C4-2B (cell line): ENCODE results near the gene TRIM67.
A peak's percentile ranks its signal among the peaks of the same experiment; 100 is the strongest.

ENCODE experiments used
- H3K27ac ChIP-seq: fragments of 450-650 bp; 2 replicates; pipeline ENCODE4 v1.5.1; 2017
- ZFX ChIP-seq: fragments of 450-650 bp; IDR thresholded peaks from 2 replicates; pipeline ENCODE4 v1.6.1; 2017
- TF ChIP-seq, protein P1 (sequence below): fragments of 450-650 bp; conservative IDR thresholded peaks from 2 replicates; pipeline ENCODE4 v1.5.1; 2017; ENCODE audit warnings: mild to moderate bottlenecking

TRIM67 gene

GRCh38 chr1:231240531-231240882 is 78.6 kb downstream of the TRIM67 start:
- H3K27ac ChIP-seq = peak overlapping the region; percentile 84
- TF ChIP-seq, protein P1, sequence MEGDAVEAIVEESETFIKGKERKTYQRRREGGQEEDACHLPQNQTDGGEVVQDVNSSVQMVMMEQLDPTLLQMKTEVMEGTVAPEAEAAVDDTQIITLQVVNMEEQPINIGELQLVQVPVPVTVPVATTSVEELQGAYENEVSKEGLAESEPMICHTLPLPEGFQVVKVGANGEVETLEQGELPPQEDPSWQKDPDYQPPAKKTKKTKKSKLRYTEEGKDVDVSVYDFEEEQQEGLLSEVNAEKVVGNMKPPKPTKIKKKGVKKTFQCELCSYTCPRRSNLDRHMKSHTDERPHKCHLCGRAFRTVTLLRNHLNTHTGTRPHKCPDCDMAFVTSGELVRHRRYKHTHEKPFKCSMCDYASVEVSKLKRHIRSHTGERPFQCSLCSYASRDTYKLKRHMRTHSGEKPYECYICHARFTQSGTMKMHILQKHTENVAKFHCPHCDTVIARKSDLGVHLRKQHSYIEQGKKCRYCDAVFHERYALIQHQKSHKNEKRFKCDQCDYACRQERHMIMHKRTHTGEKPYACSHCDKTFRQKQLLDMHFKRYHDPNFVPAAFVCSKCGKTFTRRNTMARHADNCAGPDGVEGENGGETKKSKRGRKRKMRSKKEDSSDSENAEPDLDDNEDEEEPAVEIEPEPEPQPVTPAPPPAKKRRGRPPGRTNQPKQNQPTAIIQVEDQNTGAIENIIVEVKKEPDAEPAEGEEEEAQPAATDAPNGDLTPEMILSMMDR = no peak
- TF ChIP-seq ZFX = no peak

- peak; percentile 75 for TF ChIP-seq ZFX
- TF ChIP-seq, protein P1 = no peak
- H3K27ac ChIP-seq = peak within 1 kb of the TSS; percentile 84
These were observed 79.3 kb downstream of the TRIM67 start, which contains the start of gene GNPAT for GRCh38 chr1:231240883-231241735. Gene GNPAT (plus strand): TSS chr1:231241212. CDS start chr1:231241379, 167 bp downstream.

DNA sequence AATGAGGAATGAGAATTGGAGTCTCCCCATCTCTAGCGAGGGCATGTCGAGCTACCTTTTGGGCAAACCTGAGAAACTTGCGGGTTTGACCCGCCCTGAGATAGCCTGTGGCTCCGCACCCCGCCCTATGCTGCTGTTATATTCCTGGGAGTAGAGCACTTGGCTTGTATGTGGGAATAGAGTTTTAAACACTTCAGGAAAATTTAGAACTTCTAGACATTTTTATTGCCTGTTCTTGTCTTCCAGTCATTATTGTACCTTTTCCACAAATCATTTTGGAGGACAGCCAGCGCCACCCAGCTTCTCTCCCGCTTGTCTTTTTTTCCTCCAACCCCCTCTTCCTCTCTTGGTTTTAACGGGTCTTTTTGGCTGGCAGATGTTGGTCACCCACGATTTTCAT is 79.9 kb downstream of the TRIM67 start:
- no peak for TF ChIP-seq ZFX
- TF ChIP-seq, protein P1 = no peak
- peak overlapping the region; percentile 84 for H3K27ac ChIP-seq

DNA sequence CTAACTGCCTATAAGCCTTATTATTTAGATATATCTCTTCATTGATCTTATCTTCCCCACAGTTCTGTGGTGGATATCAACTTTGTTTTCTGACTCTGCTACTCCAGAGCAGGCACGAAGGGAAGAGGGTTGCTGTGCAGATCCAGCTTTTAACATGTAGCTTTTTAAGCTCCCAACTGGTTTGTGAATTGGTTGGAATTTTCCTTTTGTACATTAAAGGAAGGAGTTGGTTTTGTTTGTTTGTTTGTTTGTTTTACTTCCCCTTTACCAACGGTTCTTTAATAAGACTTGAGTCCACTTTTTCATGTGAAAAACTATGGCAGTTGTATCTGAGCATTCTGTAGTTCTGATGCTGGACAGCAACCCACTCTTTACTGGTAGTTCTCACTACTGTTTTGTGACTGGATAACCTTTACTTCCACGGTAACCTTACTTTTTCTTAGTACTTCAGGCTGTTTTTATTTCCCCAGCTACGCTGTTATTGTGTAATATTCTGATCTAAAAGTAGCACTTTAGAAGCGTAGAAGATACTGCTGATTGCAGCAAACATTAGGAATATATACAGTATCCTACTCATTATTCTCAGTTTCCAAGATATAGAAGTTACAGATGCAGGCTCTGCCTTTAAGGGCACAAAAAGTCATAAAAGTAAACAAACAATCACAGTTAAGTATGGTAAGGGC is 80.8 kb downstream of the TRIM67 start:
- no peak overlapping the region for H3K27ac ChIP-seq
- TF ChIP-seq, protein P1 = no peak
- no peak for TF ChIP-seq ZFX

DNA sequence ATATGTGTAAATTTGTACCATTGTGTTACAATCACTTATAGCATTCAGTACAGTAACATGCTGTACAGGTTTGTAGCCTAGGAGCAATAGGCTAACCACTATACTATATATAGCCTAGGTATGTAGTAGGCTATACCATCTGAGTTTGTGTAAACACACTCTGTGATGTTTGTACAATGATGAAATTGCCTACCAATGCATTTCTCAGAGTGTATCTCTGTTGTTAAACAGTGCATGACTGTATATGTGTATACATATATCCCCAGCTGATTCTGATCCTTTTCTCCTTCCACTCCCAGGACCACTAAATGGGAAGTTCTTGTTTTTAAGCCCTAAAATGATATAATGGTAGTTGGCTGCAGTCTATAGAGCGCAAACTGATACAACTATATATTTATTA is 86.9 kb downstream of the TRIM67 start:
- no peak for TF ChIP-seq ZFX
- TF ChIP-seq, protein P1 = no peak
- no peak overlapping the region for H3K27ac ChIP-seq

DNA sequence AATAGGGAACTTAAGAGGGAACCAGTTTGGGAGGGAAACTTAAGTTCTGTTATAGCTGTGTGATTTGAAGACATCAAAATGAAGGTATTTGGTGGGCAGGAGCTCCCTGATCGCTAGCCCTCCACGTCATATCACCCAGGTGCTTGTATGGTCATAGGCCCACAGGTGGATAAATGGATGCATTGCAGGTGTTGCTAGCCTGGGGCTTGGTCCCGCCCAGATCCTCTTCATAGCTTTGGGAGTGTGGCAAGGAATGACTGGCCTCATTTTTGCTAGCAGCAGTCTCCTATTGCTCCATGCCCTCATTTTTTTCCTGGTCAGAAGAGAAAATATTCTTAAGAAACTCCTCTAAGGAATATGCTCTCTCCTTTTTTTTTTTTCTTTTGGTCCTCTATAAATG is 90.5 kb downstream of the TRIM67 start:
- TF ChIP-seq, protein P1 = no peak
- no peak for TF ChIP-seq ZFX

GRCh38 chr1:231260351-231260750 is 98.5 kb downstream of the TRIM67 start:
- no peak overlapping the region for H3K27ac ChIP-seq
- TF ChIP-seq, protein P1 = no peak
- TF ChIP-seq ZFX = no peak

More for the DNA sequence above, 90.5 kb downstream of the TRIM67 start:
- H3K27ac ChIP-seq = no peak overlapping the region
